Stimulated activated CD8-positive, alpha-beta memory T cell treated with anti-CD3 and anti-CD28 coated beads, Interleukin-12 subunit alpha, Interleukin-12 subunit beta, amount 100 ng/mL, for 24 hours (primary cell): ENCODE measurements around the gene SCAMP5.

Source experiments
- DNase-seq: peaks from one replicate; pipeline ENCODE4 v3.0.0-alpha.2; 2020; ENCODE audit errors: extremely low read depth

Gene SCAMP5

DNA sequence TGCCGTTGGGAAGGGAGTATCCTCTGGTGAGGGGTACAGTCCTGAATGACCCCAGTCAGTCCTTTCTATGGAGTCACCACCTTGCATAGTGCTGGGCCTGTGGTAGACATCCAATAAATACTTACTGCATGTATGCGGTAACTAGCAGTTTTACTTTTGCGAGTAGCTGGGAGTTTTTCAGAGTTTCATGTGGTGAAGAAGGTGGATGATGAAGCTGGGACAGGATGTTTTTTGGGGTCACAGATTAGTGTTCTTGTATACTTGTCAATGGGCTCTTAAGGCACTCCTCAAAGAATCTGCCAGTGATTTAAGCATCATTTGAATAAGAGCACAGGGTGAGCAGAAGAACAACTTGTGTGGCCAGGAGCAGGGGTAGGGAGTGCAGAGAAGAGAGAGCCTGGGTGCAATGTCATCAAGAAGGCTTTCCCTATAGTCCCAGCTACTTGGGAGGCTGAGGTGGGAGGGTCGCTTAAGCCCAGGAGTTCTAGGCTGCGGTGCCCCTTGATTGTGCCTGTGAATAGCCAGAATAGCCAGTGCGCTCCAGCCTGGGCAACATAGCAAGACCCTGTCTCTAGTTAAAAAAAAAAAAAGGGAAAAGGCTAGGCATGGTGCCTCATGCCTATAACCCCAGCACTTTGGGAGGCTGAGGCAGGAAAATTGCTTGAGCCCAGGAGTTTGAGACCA lies 50.1 kb downstream of the SCAMP5 start:
- DNase-seq, result no peak

GRCh38 chr15:75048394-75048793 lies 53.0 kb downstream of the SCAMP5 start:
- no peak for DNase-seq

DNA sequence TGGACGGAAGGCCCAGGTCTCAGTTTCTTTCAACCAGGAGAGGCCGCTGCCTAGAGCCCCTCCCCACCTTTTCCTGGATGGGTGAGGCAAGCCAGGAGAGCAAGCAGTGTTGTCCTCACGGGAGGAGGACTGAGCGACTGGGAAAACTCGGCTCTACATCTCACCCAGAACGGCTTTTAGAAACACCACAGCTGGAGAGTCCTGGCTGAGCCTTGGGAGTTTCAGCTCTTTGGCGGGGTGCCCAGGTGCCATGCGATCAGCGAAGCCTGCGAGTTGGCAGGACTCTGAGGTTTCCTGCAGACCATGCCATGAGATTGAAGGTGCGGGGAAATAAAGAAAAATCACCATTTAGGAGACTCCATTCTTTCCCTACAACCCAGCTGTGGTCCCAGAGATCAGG lies 54.0 kb downstream of the SCAMP5 start:
- DNase-seq, result no peak

DNA sequence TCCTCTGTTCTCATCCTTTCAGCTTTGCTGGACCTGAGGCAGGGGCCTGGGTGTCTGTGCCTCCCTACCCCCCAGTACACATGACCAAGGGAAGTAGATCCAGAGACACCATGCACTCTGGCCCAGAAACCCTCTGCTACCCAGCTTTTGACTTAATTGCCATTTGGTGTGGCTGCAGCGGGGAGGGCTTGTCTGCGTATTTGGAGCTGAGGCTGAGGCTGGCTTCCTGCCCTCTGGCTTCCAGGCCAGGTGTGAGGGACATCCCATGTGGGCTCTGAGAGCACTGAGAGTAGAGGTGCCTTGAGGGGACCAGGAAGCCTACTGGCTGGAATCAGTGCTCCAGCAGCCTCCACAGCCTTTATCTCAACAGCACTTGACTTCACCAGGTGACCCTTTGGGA lies 54.9 kb downstream of the SCAMP5 start:
- DNase-seq, result no peak

GRCh38 chr15:75051191-75051608 lies 55.8 kb downstream of the SCAMP5 start:
- no peak for DNase-seq

DNA sequence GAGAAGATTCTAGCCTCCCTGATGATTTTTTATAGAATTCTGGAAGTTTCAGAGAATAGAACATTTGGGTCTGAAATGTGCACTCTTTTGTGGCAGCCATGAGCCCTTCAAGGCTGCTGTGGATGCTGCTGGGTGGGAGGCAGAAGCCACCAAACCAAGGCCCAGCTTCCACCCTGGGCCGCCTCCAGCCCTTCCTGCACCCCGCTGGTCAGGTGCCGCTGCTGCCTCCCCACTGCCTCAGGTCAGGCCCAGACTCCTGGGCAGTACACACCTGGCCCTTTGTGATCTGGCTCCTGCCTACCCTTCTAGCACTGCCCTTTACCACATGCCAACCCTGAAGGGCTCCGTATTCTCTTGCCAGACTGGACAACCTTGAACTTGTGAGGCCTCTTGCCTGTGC lies 56.3 kb downstream of the SCAMP5 start:
- no peak for DNase-seq

GRCh38 chr15:75052972-75053747 lies 57.8 kb downstream of the SCAMP5 start:
- no peak for DNase-seq

DNA sequence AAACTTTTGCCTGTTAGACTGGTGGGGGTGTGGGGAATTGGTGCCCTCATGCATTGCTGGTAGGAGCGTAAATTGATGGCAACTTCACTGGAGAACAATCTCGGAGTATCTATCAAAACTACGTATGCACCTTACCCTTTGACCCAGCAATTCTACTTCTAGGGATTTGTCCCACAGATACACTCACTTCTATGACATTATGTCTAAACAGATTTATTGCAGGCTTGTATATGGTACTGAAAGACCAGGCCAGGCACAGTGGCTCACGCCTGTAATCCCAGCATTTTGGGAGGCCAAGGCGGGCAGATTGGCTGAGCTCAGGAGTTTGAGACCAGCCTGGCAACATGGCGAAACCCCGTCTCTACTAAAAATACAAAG lies 58.4 kb downstream of the SCAMP5 start:
- no peak for DNase-seq

GRCh38 chr15:75054172-75054897 lies 59.0 kb downstream of the SCAMP5 start:
- DNase-seq, result no peak

GRCh38 chr15:75056036-75056435 lies 60.7 kb downstream of the SCAMP5 start:
- no peak for DNase-seq

DNA sequence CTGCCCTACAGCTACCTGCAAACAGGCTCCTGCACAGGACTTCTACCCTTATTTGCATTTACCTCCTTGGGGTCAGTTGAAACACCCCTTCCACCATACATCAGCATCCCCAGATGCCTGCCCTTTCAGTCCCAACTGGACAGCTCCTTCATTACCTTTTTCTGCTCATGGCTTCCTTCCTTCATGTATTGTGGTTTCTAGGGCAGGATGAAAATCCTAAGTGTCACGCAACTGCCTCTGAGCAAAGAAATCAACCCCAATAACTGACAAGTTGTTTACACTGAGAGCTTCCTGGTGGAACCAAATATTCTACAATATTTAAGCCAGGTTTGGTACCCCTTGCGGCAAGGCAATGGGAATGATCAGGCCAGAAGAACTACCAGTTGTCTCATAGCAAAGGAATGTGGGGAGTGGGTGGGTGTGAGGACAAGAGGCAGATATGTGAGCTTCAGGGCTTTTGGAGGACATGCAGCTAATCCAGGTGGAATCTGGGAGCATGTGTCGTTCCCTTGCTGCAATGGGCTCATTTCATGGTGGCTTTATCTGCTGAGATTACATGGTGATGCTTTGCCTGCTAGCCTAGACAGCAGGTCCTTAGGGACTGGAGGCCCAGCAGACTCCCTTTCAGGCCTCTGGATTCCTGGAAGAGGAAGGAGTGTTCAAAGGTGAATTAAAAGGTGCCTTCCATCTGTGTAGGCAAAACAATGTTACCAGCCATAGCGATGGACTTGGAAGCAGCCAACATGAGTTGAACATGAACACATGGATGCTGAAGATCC lies 63.0 kb downstream of the SCAMP5 start:
- no peak for DNase-seq

DNA sequence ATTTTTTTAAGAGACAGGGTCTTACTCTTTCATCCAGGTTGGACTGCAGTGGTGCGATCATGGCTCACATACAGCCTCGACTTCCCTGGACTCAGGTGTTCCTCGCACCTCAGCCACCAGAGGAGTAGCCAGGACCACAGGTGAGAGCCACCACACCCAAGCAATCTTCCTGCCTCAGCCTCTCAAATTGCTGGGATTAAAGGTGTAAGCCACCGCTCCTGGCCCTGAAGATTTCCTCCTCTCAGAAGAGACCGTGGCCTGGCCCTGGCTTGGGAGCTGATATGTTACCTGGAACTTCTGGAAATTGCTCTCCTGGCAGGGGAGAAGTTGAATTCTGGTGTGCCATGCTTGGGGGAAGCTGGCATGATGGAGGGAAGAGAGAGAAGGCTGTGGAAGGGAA lies 64.2 kb downstream of the SCAMP5 start:
- DNase-seq, result no peak

GRCh38 chr15:75061272-75061671 lies 65.9 kb downstream of the SCAMP5 start:
- no peak for DNase-seq

DNA sequence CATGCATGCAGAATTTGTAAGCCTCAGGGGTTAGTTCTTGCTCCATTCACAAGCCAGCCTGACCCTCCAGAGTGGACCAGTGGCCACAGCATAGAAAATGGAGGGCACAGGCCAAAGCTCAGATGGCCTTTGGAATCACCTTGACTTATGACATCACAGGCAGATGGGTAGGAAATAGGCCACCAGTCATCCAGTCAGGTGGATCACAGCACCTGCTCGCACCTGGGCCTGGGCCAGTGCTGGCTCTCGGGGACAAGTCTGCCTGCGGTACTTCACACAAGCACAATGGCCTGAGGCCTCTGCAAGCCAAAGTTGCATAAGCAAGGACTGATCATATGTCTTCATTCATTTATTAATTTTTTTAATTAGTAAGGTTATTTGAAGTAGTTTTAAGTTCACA lies 67.3 kb downstream of the SCAMP5 start:
- no peak for DNase-seq

GRCh38 chr15:75063338-75063737 lies 68.0 kb downstream of the SCAMP5 start:
- no peak for DNase-seq

GRCh38 chr15:75063889-75064288 lies 68.5 kb downstream of the SCAMP5 start:
- no peak for DNase-seq

GRCh38 chr15:75064846-75065245 lies 69.5 kb downstream of the SCAMP5 start:
- DNase-seq, result no peak

- DNase-seq, result no peak
Observed at GRCh38 chr15:75065467-75065850, 70.1 kb downstream of the SCAMP5 start.

- no peak for DNase-seq
Observed at GRCh38 chr15:75065851-75066509, 70.6 kb downstream of the SCAMP5 start.

DNA sequence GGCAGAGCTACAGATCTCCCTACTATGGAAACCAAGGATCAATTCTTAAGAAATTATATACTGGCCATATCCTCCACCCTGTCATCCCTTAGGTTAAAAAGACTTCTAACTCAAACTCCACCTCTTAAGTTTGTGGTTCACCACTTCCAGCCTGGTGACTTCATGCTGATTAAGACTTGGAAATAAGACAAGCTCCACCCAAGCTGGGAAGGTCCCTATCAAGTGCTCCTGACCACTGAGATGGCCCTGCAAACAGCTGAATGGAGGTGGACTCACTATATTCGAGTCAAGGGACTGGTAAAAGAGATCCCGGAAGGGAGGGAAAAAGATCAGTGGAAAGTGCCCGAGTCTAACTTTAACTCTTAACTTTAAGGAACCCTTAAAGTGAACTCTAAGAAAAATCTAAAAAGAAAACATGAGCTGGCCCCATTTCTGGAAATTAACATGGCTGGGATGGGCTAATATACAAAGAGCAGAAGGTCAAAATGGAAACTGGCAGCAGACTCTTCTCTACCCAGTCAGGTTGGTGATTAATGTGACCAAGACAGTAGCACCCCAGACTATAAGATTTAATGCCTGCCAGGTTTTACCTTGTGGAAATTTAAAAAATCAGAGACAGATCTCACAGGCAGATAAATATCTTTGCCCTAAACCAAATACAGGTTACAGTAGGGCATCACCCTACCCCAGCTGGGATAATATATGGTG lies 71.9 kb downstream of the SCAMP5 start:
- no peak for DNase-seq

DNA sequence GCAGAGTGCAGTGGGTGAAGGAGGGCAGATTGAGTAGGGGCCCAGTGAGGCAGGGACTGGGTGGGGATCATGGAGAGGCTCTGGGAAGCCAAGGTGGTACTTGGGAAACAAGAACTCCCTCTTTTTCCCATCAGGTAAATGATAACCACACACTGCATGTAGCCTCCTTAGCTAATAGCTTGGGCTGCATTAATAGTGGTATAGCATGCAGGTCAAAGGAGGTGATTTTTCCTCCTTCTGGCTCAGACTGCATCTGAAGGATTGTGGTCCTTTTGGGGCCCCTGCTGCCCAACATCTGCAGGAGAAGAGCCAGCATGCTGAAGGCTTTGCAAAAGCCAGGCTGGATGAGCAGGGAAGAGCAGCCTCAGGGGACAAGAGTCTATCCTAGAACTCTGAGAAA lies 73.4 kb downstream of the SCAMP5 start:
- no peak for DNase-seq
